Neural cell (in vitro differentiated cells): ENCODE data around the gene GATA2.

Experiments used
- CTCF ChIP-seq: fragments of 450-650 bp; IDR thresholded peaks from 2 replicates; pipeline ENCODE4 v1.5.1; 2014; ENCODE audit warnings: antibody characterized with exemption, mild to moderate bottlenecking, moderate library complexity; ENCODE audit not compliant: poor library complexity, severe bottlenecking
- EZH2 ChIP-seq: fragments of 200-600, 300-800 bp; shearing (Covaris generic), sonication (generic); IDR thresholded peaks from 2 replicates; pipeline ENCODE4 v1.6.1; 2014; ENCODE audit warnings: antibody characterized with exemption, low read length, borderline replicate concordance, mild to moderate bottlenecking; ENCODE audit not compliant: insufficient read depth, poor library complexity, severe bottlenecking

GRCh38 chr3:128469556-128469955 lies 23.4 kb downstream of the GATA2 start:
- TF ChIP-seq EZH2 (no peak), CTCF (no peak)
